HUES6 (cell line): ENCODE results near the gene GJD3.

Source experiments
- H3K27ac ChIP-seq: 2 replicates; pipeline ENCODE4 v1.7.0; 2013; ENCODE audit warnings: low read depth, mild to moderate bottlenecking, low read length, inconsistent platforms
- H3K27me3 ChIP-seq: 2 replicates; pipeline ENCODE4 v1.6.1; 2013; ENCODE audit warnings: low read length; ENCODE audit not compliant: control insufficient read depth, insufficient read depth
- H3K36me3 ChIP-seq: 2 replicates; pipeline ENCODE4 v1.6.1; 2013; ENCODE audit warnings: low read length; ENCODE audit not compliant: control insufficient read depth, insufficient read depth
- H3K4me1 ChIP-seq: 2 replicates; pipeline ENCODE4 v1.6.1; 2013; ENCODE audit warnings: low read length; ENCODE audit not compliant: control insufficient read depth, insufficient read depth
- H3K4me3 ChIP-seq: 2 replicates; pipeline ENCODE4 v1.5.1; 2013; ENCODE audit warnings: low read depth, low read length
- H3K9ac ChIP-seq: one replicate; pipeline ENCODE4 v1.6.1; 2013; ENCODE audit warnings: mild to moderate bottlenecking, low read length
- H3K9me3 ChIP-seq: 2 replicates; pipeline ENCODE4 v1.6.1; 2013; ENCODE audit warnings: low read depth, low read length; ENCODE audit not compliant: control insufficient read depth, insufficient read depth

GJD3 gene

DNA sequence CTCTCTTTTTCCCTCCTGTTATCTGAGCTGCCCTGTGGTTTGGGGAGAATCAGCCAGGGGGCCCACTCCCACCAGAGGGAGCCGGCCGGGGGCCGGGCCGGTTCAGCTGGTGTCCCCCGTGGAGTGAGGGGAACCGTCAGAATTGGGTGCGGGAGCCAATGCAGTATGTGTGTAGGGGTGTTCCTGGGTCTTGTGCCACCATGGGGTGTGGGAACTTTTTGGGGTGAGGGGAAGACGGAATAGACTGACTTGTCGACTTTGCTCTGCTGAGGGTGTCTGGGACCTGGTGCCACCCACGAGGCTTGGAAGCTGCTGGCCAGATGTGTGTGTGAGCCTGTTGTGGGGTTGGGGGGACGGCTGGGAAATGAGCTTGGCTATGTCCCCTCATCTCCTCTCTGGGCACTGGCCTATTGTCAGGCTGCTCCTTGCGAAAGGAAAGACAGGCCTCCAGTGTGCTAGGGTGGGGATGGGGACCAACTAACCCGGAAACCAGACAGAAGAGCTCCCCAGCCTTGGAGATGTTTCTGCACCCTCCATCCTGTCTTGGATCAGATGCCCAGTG is 45.6 kb downstream of the GJD3 start:
- Histone ChIP-seq H3K4me3 (peak overlapping the region; percentile 81), H3K36me3 (no peaks in the 10 kb centered on the region), H3K27me3 (peaks cover 25% of the 10 kb centered on the region), H3K27ac (no peak overlapping the region), H3K4me1 (peaks cover 52% of the 10 kb centered on the region), H3K9me3 (no peaks in the 10 kb centered on the region), H3K9ac (peak overlapping the region; percentile 68)

DNA sequence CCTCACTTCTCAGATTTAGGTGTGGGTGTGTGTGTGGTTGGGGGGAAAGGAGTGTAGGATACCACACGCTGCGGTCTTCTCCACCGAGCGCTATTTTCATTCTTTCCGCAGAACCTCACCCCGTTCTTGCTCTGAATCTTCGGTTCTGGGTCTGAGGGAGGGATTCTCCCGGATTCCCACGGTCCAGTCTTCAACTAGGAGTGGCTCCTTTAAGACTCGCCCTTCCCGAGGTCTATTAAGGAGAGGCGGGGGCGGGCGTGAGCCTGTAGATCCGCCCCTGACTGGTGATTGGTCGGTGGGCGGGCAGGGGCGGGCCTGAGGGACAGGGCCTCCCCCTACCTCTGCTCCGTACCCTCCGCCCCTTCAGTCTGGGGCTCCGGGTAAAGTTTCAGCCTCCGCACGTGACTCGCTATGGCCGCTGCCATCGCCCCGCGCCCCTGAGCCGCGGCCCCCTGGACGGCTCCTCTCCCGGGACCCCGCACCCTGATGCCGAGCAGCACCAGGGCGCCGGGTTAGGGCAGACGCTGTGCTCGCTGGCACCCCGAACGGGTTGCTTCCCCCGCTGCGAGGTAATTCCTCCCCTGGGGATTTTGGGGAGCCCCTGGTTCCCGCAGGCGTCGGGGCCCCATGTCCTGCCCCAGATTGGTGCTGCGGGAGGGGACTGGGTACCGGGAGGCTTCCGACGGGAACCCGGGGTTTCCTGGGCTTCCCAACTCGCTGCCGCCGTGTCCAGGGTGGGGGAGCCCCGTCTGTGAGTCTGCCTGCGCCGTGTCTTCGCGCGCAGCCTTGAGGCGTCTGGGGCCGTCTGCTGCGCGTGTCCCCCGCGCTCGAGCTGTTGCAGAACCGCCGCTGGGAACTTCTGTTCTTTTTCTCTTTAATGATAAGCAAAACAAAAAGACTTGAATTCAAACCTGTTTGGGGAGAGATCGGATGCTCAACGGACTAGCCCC is 46.4 kb downstream of the GJD3 start:
- peaks cover 25% of the 10 kb centered on the region for H3K27me3 ChIP-seq
- no peaks in the 10 kb centered on the region for H3K9me3 ChIP-seq
- H3K4me3 ChIP-seq: peak overlapping the region; percentile 81
- peak overlapping the region; percentile 68 for H3K9ac ChIP-seq
- H3K27ac ChIP-seq: peak overlapping the region; percentile 42; the same call in 1 of the 2 replicates
- no peaks in the 10 kb centered on the region for H3K36me3 ChIP-seq
- peaks cover 54% of the 10 kb centered on the region for H3K4me1 ChIP-seq

DNA sequence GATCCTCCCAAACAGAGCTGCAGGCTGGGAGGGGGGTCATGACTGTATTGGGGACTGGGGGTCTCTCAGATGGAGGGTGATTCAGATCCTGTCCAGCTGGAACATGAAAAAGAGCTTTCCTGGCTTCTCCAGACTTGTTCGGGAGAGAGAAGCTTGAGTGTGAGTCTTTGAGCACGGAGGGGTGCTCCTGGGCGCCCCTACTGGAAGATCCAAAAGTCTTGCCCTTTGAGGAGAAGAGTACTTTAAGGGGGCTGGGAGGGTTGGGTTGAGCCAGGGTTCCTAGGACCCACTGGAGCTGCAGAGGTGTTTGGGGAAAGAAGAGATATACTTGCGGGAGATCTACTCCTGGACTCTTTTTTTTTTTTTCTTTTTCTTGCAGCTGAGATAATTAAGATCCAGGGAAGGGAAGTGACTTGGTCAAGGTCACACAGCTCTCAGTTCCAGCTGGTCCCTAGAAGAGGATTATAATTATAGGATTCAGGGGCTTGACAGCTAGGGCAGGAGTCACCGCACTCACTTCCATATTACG is 47.1 kb downstream of the GJD3 start:
- no peak overlapping the region for H3K27ac ChIP-seq
- no peaks in the 10 kb centered on the region for H3K9me3 ChIP-seq
- peaks cover 48% of the 10 kb centered on the region for H3K4me1 ChIP-seq

DNA sequence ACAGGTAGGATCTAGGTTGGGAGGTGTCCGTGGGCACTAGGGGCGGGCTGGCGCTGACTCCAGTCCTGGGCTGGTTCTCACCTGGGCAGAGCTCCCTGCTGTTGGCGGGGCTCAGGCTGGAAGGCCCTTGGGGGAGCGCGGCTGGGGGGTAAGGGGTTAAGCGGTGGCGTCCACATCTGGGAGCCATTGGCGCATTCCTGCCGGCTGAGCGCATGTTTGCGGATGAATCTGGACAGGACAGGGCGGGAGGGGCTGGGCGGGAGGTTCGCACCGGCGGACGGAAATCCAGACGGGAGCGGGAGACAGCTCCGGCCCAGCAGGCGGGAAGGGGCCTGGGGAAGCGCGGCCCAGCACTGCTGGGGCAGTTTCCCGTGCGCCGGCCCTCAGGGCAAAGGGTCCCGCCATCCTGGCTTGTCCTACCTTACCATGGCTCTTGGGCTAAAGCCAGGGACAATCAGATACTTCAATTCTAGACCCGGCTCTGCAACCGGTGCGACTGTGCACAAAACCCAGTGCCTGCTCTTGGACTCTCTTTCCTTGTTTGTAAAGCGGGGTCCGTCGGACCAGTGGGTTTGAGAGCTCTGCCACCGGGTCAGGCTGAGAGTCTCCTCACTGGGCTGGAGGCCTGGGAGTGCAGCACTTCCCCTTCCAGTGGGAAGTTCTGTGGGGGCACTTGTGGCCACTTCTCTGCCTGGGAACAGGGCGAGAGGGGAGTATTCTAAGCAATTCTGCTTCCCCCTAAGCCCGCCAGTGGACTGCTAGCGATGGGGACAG is 47.8 kb downstream of the GJD3 start:
- H3K4me1 ChIP-seq: peaks cover 42% of the 10 kb centered on the region

More for the DNA sequence above, 47.1 kb downstream of the GJD3 start:
- H3K27me3 ChIP-seq: peaks cover 25% of the 10 kb centered on the region
- peak overlapping the region; percentile 61 for H3K4me3 ChIP-seq
- peak overlapping the region; percentile 61 for H3K9ac ChIP-seq
- H3K36me3 ChIP-seq: no peaks in the 10 kb centered on the region

DNA sequence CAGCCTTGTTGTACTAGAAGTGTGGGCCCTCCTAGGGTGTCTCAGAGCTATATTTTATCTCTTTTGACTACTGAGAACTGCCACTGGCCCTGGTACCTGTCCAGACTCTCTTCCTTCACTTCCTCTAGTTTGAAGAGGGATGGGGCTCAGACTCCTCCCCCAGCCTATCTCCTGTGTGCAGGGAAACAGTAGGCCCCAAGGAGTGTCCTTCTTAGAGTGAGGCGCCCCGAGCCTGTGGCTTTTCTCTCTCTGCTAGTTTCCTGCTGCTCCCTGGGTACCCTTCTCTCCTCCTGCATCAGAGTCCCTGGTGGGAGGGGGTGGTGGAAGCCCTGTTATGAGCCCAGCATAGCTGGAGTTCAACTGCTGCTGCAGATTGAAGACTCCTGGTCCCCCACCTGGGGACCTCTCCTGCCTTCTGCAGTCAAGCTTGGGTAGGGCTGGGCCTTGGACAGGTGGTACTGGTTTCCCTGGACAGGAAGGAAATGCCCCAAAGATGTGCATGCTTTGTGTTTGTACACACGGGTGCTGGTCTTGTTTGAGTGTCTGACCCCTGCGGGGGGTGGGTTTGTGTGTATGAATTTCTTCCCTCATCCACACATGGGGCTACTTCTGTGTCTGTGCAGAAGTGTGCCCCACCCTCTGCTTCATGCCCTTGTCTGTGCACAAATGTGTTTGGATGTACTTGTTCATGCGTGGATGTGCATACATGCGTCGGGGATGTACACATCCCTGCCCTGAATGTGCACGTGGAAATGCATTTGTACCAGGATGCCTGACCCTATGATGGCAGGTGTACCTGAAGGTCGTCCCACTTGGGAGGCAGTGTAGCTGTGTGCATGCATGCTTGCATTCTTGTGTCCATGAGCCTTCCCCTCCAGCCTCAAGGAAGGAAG is 48.6 kb downstream of the GJD3 start:
- peaks cover 25% of the 10 kb centered on the region for H3K27me3 ChIP-seq
- H3K4me1 ChIP-seq: peaks cover 34% of the 10 kb centered on the region
- peak overlapping the region; percentile 61 for H3K4me3 ChIP-seq
- no peaks in the 10 kb centered on the region for H3K9me3 ChIP-seq
- no peaks in the 10 kb centered on the region for H3K36me3 ChIP-seq
- no peak overlapping the region for H3K27ac ChIP-seq
- H3K9ac ChIP-seq: no peak overlapping the region

More for the DNA sequence above, 47.8 kb downstream of the GJD3 start:
- no peaks in the 10 kb centered on the region for H3K36me3 ChIP-seq
- H3K9ac ChIP-seq: peak overlapping the region; percentile 61
- H3K9me3 ChIP-seq: no peaks in the 10 kb centered on the region
- H3K27me3 ChIP-seq: peaks cover 25% of the 10 kb centered on the region
- no peak overlapping the region for H3K27ac ChIP-seq
- peak overlapping the region; percentile 61 for H3K4me3 ChIP-seq

DNA sequence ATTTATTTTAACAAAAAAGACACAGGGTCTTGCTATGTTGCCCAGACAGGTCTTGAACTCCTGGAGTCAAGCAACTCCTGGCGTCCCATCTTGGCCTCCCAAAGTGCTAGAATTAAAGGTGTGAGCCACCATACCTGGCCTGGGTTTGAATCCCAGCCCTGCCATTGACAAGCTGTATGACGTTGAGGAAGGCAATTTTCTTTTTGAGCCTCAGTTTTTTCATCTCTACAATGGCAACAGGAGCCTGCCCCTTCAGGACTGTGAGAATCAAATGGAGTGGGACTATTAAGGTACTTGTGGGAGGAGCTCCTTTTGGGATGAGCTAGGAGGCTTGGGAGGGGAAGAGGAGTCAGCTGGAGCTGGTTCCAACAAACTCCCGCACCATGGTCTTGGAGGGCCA is 49.3 kb downstream of the GJD3 start:
- Histone ChIP-seq H3K9ac (no peak overlapping the region), H3K36me3 (no peaks in the 10 kb centered on the region), H3K9me3 (no peaks in the 10 kb centered on the region), H3K4me1 (peaks cover 32% of the 10 kb centered on the region), H3K4me3 (no peak overlapping the region), H3K27me3 (peaks cover 25% of the 10 kb centered on the region), H3K27ac (no peak overlapping the region)

DNA sequence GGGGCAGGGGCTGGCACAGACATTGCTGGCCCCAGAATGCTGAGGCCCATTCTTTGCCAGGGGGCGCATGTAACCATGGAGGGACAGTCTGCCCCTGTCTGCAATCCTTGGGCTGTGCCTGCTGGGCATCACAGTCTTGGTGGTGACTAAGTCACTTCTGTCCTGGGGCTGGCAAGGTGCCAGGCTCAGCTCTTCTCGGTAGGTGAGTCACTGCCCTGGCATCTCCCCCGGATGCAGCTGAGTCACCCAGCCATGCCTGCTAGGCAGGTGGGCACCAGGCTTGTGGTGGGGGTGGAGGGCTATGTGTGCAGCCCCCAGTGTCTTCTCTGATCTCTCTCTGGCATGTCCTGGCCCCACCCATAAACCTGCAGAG is 50.0 kb downstream of the GJD3 start:
- H3K4me3 ChIP-seq: no peak overlapping the region
- no peaks in the 10 kb centered on the region for H3K9me3 ChIP-seq
- peaks cover 38% of the 10 kb centered on the region for H3K4me1 ChIP-seq
- H3K36me3 ChIP-seq: no peaks in the 10 kb centered on the region
- H3K27me3 ChIP-seq: peaks cover 25% of the 10 kb centered on the region
- no peak overlapping the region for H3K9ac ChIP-seq
- no peak overlapping the region for H3K27ac ChIP-seq

DNA sequence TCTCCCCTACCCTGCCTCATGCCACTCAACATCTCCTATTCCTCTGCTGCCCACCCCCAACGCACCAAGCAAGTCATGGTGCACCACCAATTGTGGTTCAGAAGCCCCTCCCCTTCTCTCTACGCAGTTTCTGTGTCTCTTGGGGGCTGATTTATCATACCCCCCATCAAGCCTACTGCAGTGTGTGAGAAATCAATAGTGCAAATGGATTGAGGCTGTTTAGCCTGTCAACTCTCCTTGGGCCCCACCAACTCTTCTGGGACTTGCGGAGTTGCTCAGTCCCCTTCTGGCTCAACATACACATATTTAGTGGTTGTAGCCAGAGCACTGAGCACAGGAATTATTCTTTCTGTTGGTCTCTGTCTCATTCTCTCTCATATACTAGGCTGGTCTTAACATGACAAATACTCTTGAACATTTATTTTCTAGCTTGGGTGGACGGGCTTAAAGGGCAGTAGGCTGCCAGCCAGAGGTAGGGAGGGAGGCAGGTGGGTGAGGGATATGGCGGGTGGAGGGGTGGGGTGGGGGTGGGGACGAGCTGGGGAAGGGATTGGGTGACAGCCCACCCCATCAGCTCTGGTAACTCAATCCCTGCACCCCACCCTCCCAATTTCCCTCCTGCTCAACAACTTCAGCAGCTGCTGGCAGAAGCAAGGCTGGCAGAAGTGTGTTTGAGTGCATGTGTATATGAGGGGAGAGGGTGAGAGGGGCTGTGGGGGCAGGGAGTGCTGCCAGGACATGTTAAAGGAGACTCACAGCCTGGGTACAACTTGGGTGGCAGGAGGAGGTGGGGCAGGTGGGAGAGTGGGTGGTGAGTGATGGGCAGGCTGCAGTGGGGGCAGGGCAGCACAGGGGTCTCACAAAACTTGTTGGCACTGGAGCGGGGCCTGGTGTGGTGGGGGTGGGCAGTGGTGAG is 50.6 kb downstream of the GJD3 start:
- Histone ChIP-seq H3K4me3 (no peak overlapping the region), H3K36me3 (no peaks in the 10 kb centered on the region), H3K27me3 (peaks cover 21% of the 10 kb centered on the region), H3K4me1 (peaks cover 39% of the 10 kb centered on the region), H3K27ac (no peak overlapping the region), H3K9me3 (no peaks in the 10 kb centered on the region), H3K9ac (no peak overlapping the region)
